GM20431 (cell line): ENCODE data around the gene GAPVD1.
"Not testable (repeated sequence)": the region's sequence is repeated elsewhere in the genome, so short reads cannot be mapped to it uniquely, and the experiment has no call there.

ENCODE experiments used
- in situ Hi-C: fragments of 300-500 bp; cut with MseI, MboI; formaldehyde crosslinking; loops from one replicate; pipeline ENCODE4 v1.15.0; 2020; ENCODE audit warnings: low sequenced_read_pairs; ENCODE audit not compliant: unreplicated experiment

Gene GAPVD1, protein sequence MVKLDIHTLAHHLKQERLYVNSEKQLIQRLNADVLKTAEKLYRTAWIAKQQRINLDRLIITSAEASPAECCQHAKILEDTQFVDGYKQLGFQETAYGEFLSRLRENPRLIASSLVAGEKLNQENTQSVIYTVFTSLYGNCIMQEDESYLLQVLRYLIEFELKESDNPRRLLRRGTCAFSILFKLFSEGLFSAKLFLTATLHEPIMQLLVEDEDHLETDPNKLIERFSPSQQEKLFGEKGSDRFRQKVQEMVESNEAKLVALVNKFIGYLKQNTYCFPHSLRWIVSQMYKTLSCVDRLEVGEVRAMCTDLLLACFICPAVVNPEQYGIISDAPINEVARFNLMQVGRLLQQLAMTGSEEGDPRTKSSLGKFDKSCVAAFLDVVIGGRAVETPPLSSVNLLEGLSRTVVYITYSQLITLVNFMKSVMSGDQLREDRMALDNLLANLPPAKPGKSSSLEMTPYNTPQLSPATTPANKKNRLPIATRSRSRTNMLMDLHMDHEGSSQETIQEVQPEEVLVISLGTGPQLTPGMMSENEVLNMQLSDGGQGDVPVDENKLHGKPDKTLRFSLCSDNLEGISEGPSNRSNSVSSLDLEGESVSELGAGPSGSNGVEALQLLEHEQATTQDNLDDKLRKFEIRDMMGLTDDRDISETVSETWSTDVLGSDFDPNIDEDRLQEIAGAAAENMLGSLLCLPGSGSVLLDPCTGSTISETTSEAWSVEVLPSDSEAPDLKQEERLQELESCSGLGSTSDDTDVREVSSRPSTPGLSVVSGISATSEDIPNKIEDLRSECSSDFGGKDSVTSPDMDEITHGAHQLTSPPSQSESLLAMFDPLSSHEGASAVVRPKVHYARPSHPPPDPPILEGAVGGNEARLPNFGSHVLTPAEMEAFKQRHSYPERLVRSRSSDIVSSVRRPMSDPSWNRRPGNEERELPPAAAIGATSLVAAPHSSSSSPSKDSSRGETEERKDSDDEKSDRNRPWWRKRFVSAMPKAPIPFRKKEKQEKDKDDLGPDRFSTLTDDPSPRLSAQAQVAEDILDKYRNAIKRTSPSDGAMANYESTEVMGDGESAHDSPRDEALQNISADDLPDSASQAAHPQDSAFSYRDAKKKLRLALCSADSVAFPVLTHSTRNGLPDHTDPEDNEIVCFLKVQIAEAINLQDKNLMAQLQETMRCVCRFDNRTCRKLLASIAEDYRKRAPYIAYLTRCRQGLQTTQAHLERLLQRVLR (N-terminal part only)

DNA sequence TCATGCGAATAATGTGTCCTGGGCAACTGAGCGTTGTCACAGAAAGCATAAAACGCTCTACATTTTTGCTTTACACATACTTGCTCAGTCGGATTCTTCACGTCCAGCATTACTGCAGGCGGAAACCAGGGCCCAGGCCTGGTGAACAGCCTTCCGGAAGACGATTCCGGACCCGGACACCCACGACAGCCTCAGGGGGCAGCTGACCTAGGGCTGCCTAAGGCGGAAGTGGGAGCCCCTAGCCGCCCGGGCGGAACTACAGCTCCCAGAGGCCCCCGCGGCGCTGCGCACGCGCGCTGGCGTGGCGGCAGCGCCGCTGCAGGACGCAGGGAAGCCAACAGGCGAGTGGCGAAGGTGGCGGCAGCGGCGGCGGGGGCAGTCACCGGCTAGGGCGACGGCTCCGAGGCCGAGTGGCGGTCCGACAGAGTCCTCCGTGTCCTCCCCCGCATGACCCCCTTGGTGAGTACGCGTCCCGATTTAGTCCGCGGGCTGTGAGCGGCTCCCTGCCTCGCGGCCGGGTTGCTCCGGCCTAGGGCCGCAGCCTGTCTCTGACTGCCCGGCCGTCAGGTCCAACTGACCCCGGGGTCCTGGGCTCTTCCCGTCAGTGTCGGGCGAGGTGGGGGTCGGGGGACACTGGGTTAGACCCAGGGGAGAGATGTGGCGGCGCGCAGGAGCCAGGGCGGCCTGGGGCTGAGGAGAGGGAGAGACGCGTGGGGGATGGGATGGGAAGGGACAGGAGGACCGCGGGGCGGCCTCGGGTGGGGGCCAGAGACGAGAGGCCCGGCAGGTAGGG is at the start of gene GAPVD1:
Gene GAPVD1 (plus strand): TSS at position 326 of the 793 bp plus-strand sequence. CDS start 37,096 bp downstream, outside the sequence.
- in situ Hi-C loops = no loop called here

DNA sequence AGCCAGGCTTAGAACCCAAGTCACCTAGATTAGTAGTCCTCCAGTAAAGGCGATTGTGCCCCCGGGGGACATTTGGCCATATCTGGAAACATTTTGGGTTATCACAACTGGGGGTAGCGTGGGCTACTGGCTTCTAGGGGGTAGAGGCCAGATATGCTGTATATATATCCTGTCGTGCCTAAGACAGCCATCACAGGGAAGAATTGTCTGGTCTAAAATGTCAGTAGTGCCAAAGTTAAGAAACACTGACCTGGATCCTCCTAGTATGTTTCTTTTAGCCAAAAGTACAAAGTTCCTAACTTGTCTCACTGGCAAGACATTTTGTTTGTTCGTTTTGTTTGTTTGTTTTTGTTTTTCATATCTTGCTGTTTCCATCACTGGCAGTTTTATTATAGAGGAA is 47.4 kb upstream of the GAPVD1 start:
- in situ Hi-C loops = no loop called here

DNA sequence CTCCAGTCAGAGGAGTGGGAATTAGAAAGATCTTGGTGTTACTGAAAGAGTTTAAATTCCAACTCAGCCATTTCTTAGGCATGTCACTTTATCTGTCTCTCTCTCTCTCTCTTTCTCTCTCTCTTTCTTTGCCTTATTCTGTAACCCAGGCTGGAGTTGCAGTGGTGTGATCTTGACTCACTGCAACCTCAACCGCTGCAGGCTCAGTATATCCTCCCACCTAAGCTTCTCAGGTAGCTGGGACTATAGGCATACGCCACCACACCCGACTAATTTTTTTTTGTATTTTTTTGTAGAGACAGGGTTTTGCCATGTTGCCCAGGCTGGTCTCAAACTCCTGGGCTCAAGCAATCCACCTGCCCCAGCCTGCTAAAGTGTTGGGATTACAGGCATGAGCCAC is 43.0 kb upstream of the GAPVD1 start:
- in situ Hi-C loops = no loop called here

DNA sequence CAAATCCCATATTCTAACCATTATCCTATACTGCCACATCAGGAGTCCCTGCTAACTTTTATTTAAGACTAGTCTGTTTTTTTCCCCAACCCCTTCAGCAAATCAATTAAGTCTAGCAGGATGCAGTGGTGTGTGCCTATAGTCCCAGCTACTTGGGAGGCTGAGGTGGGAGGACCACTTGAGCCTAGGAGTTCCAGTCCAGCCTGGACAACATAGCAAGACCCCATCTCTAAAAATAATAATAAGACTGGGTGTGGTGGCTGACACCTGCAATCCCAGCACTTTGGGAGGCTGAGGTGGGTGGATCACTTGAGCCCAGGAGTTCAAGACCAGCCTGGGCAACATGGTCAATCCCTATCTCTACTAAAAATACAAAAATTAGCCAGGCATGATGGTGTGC is 36.8 kb upstream of the GAPVD1 start:
- in situ Hi-C loops = not testable (repeated sequence)

DNA sequence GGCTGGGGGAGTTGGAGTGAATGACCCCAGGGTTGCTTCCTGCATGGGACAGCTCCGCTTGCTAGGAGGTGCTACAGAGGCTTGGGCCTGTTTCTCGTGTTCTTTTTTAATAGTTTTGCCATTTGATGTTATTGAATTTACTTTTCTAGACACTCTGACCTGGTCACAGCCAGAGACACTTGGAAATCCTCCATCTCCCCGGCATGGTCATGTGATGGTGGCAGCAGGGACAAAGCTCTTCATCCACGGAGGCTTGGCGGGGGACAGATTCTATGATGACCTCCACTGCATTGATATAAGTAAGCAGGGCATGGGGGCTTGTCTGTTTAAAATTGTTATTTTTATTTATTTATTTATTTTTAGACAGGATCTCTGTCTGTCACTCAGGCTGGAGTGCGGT is 33.9 kb upstream of the GAPVD1 start:
- in situ Hi-C loops = no loop called here

DNA sequence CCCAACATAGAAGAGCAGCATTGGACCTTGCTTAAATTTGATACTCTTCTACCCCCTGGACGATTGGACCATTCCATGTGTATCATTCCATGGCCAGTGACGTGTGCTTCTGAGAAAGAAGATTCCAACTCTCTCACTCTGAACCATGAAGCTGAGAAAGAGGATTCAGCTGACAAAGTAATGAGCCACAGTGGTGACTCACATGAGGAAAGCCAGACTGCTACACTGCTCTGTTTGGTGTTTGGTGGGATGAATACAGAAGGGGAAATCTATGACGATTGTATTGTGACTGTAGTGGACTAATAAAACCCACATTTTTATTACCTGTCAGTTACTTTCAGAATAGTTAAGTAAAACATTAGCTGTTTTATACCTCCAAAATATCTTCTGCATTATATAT is 27.9 kb upstream of the GAPVD1 start:
- in situ Hi-C loops = no loop called here

DNA sequence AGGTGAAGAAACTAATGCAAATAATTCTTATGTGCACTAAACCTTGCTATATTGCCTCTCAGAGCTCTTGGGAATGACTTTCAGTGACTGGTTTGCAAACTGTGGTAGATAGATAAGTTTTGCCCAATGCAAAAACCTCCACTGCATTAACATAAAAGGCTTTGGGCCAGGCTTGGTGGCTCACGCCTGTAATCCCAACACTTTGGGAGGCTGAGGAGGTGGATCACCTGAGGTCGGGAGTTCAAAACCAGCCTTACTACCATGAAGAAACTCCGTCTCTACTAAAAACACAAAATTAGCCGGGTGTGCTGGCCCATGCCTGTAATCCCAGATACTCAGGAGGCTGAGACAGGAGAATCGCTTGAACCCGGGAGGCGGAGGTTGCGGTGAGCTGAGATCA is 27.5 kb upstream of the GAPVD1 start:
- in situ Hi-C loops = not testable (repeated sequence)

DNA sequence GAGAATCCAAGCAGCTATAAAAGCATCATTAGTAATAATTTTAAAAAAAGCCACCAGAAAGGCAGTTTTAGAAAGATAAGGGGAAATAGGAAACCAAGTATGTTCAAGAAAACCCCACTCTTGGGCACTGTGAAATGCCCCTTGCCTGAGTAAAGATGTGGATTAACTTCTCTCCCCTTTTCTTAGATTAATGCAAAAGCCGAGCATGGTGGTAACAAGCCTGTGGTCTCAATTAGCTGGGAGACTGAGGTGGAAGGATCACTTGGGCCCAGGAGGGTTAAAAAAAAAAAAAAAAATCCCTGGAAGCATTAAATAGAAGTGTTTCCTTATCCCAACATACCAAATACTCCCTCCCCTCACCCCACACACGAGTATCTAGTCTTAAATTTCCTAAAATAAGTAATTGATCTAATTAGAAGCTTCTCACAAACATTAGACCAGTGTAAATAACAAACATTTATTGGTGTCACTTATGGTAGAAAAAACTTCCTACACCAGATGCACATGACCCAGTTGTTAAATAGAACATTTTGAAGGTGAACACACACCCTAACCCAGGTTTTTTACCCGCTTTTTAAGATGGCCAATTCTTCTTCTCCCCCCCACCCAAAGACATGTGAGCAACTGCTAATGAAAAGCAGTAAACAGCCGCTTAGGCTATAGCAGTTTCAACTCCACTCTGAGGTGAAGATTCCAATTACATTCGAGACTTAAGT is 25.7 kb upstream of the GAPVD1 start:
- in situ Hi-C loops = no loop called here

DNA sequence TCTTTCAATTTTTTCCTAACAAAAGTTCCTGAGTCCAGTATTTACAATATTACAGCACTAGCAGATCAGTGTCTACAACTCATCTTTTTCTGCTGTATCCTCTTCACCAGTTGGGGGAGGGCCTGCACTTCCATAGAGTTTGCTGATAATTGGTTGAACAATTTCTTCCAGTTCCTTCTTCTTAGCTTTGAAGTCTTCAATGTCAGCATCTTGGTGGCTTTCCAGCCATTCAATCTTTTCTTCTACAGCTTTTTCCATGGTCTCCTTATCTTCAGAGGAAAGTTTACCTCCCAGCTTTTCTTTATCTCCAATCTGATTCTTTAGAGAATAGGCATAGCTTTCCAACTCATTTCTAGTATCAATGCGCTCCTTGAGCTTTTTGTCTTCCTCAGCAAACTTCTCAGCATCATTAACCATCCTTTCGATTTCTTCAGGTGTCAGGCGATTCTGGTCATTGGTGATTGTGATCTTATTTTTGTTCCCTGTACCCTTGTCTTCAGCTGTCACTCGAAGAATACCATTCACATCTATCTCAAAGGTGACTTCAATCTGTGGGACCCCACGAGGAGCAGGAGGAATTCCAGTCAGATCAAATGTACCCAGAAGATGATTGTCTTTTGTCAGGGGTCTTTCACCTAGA is 25.0 kb upstream of the GAPVD1 start:
- in situ Hi-C loops = not testable (repeated sequence)

DNA sequence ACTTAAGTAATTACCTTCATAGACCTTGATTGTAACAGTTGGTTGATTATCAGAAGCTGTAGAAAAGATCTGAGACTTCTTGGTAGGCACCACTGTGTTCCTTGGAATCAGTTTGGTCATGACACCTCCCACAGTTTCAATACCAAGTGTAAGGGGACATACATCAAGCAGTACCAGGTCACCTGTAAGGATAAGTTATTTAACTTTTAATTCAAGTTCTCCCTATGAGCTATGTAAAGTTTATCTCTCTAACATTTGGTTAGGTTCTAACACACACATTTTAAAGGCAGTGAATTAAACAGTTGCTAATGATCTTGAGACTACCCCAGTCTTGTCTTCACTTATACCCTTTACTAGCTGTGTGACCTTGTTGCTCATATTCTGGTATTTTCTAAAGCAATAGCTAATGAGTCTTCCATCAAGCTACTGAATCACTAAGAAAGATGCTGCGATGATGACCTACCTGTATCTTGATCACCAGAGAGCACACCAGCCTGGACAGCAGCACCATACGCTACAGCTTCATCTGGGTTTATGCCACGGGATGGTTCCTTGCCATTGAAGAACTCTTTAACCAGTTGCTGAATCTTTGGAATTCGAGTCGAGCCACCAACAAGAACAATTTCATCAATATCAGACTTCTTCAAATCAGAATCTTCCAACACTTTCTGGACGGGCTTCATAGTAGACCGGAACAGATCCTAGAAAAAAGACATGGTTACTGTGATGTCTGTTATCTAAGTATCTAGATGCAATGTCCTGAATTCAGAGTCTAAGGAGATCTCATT is 23.3 kb upstream of the GAPVD1 start:
- in situ Hi-C loops = no loop called here

DNA sequence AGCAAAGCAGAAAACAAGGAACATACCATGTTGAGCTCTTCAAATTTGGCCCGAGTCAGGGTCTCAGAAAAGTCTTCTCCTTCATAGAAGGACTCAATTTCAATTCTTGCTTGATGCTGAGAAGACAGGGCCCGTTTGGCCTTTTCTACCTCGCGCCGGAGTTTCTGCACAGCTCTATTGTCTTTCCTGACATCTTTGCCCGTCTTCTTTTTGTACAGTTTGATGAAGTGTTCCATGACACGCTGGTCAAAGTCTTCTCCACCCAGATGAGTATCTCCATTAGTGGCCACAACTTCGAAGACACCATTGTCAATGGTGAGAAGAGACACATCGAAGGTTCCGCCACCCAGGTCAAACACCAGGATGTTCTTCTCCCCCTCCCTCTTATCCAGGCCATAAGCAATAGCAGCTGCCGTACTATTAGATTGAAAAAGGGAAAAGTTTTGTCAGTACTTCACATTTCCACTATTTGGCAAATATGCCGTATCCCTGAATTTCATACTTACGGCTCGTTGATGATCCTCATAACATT is 22.6 kb upstream of the GAPVD1 start:
- in situ Hi-C loops = no loop called here

DNA sequence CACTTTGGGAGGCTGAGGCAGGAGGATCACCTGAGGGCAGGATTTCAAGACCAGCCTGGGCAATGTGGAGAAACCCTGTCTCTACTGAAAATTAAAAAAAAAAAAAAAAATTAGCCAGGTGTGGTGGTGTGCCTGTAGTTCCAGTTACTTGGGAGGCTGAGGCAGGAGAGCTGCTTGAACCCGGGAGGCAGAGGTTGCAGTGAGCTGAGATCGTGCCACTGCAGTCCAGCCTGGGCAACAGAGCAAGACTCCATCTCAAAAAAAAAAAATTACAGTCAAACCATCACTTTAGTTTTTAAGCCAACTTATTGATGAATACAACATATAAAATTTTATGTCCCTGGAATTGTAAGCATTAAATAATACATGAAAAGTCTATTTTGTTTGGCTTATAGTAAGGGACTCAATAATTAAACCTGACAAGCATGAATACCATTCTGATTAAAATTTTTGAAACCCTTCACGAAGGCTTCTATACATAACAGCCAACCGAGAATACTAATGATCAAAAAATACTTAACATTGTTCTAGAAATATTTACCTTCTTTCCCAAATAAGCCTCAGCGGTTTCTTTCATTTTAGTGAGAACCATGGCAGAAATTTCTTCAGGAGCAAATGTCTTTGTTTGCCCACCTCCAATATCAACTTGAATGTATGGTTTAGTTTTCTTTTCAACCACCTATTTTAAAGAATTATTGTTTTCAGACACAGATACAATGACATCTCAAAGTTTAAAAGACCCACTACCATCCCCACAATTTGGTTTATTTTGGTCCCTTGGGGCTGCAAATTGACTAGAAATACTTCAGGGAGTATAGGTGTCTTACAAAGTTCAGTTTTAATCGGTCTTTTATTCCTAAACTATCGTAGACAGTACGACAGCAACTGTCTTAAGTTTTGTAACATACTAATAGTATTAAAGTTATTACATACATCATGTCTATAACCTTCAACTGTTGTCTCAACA is 21.7 kb upstream of the GAPVD1 start:
- in situ Hi-C loops = no loop called here

DNA sequence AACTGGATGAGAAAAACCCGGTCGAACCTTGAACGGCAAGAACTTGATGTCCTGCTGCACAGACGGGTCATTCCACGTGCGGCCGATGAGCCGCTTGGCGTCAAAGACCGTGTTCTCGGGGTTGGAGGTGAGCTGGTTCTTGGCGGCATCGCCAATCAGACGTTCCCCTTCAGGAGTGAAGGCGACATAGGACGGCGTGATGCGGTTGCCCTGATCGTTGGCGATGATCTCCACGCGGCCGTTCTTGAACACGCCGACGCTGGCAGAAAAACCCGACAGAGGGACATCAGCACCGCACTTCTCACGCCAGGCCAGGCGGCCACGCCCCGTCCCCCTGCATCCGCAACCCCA is 21.0 kb upstream of the GAPVD1 start:
- in situ Hi-C loops = no loop called here

DNA sequence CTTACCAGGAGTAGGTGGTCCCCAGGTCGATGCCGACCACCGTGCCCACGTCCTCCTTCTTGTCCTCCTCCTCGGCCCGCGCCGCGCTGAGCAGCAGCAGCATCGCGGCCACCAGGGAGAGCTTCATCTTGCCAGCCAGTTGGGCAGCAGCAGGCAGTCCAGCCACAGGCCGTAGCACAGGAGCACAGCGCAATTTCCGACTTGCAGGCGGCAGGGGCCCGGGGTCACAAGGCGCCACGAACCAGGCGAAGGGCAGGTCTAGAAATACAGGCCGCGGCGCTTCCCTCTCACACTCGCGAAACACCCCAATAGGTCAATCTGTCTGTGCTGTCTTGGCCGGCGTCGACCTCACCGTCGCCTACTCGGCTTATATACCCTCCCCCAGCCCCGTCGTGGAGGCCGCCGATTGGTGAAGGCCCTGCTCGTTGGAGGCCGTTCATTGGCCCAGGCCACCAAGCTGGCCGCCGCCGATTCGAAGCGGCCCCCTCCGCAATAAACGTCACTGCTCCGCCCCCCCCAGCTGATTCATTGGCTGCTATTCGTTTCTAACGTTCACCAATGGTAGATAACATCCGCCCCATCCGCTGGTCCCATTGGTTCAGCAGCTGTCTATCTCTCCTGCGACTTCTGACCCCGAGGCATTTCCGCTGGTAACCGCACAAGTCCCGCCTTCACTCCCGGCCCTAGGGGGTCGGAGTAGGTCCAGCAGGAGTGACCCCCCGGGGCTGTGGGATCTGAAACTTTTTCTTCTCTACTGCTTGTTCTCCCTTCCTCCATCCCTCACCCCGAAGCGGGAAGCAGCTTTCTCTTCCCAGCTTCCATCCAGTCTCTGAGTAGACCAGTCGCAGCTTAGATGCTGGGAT is 20.4 kb upstream of the GAPVD1 start, which contains the start of gene HSPA5:
Gene HSPA5 (minus strand): TSS at position 344 of the 863 bp plus-strand sequence. CDS start 217 bp downstream, at position 127.
- in situ Hi-C loops = no loop called here

DNA sequence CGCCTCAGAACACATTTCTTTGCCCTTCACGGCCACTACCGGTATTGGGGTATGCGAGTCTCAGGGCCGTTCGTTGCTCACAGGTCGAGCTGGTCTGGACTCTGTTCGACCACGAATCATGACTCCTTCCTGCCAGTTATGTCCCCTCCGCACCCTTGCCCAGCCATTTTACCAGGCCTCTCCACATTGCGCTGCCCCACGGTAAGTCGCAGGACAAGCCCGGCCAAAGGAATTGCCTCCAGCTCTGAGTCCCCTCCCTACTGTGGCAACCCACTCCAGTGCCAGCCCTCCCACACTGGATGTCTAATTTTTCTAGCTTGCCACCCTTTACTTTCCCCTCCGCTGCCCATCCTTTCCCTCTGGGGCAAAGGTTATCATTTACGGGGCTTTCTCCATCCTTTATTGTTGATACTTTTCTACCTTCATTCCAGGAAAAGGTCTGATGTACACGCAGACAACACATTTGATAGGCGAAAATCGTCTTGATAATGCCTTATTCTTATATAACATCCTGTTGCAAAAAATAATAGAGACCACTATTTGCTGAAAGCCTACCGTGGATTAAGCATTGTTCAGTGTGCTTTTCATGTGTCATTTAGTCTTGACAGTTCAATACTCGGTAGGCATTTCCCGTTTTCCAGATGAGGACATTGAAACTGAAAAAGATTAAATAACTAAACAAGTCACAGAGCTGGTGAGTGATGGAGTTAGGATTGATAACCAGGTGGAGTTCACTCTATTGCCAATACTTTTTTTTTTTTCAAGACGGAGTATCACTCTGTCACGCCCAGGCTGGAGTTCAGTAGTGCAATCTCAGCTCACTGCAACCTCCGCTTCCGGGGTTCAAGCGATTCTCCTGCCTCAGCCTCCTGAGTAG is 19.5 kb upstream of the GAPVD1 start:
- in situ Hi-C loops = no loop called here
